ENCODE results near the gene REXO1. TPM values are rescaled to one million over a fixed set of nuclear protein-coding genes. Genes with fewer than 3 reads are reported as not detected.
A peak's percentile ranks its signal among the peaks of the same experiment; 100 is the strongest.
"Not testable (repeated sequence)": the region's sequence is repeated elsewhere in the genome, so short reads cannot be mapped to it uniquely, and the experiment has no call there.

The REXO1 gene
- polyA plus RNA-seq, 1 experiment = 5.4 TPM

DNA sequence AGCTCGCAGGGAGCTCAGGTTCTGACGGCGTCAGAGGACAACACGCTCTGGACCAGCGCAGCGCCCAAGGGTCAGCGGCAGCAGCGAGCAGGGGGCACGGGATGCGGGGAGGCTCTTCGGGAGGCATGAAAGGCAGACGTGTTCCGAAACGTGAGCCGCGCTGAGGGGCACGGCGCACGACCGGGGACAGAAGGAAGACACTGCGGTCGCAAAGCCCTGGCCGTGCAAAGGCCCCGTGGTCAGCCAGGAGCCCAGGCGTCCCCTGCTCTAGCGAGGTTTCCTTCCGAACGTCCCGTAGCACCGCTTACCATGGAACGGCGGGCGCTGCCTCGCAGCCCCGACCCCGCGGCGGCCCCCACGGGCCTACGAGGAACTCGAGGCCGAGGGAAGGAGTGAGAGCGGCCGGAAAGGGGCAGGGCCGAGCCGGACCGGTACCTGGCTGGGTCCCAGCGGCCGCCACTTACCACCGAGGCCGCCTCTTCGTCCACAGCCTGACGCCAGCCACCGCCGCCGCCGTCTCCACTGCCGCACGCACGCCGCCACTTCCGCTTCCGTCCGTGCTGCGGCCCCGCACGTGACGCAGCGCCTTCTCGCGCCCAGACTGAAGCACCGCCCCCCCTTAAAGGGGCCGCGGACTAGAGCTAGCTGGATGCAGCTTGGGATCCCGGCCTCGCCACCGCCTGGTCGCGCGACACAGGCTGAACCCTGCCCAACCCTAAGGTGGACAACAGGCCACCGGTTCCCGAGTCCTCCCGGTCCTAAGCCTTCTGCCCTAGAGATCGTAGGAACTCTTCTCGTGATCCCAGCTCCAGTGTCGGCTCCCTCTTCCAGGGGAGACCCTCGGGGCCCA, 27.6 kb upstream of the REXO1 start:
- CTCF ChIA-PET = no interaction called here

DNA sequence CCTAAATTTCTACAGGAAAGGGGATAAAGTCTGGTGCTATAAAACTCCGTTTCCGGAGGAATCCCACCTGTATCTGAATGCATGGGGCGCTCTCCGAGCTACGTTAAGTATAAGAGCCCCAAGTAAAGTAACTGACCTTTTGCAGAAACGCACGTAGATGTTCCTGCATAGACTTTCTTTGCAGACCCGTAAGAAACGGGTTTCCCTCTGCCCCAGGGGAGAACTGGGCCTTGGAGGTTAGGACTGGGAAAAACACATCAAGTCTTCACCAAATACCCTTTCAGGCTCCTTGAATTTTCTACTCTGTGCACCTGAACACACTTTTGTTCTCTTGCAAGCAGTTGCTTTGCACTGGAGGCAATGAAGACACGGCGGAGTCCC, 27.0 kb upstream of the REXO1 start:
- CTCF ChIA-PET = interaction anchor here (1.4 kb wide), 1 partner anchor 10 kb away, joined by 9 read pairs; no protein-coding TSS in a partner anchor

More for the DNA sequence above, 27.6 kb upstream of the REXO1 start:
- TF ChIP-seq, protein P1, sequence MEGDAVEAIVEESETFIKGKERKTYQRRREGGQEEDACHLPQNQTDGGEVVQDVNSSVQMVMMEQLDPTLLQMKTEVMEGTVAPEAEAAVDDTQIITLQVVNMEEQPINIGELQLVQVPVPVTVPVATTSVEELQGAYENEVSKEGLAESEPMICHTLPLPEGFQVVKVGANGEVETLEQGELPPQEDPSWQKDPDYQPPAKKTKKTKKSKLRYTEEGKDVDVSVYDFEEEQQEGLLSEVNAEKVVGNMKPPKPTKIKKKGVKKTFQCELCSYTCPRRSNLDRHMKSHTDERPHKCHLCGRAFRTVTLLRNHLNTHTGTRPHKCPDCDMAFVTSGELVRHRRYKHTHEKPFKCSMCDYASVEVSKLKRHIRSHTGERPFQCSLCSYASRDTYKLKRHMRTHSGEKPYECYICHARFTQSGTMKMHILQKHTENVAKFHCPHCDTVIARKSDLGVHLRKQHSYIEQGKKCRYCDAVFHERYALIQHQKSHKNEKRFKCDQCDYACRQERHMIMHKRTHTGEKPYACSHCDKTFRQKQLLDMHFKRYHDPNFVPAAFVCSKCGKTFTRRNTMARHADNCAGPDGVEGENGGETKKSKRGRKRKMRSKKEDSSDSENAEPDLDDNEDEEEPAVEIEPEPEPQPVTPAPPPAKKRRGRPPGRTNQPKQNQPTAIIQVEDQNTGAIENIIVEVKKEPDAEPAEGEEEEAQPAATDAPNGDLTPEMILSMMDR (IDR thresholded peaks at IDR 0.05; ENCODE audit: low read depth, low read length) = no peak
- Histone ChIP-seq H3K9me3 (ENCODE audit: control insufficient read depth, insufficient read depth, low read length) (peaks cover 5% of the 10 kb centered on the region; the same call in 1 of the 2 replicates), H3K4me3 (ENCODE audit: low read depth, low read length) (peak overlapping the region; percentile 99), H3K27me3 (ENCODE audit: control insufficient read depth, insufficient read depth, low read length) (no peaks in the 10 kb centered on the region), H3K27ac (ENCODE audit: low read depth, low read length) (peak overlapping the region; percentile 78)
- peak; percentile 34 for DNase-seq (ENCODE audit: low read depth, low spot score)
- POLR2A ChIA-PET = interaction anchor here (0.5 to 1.3 kb wide), 6 partner anchors 9 to 43 kb away, joined by 3 to 19 read pairs (median 4); partner anchors contain the start of gene ABHD17A

DNA sequence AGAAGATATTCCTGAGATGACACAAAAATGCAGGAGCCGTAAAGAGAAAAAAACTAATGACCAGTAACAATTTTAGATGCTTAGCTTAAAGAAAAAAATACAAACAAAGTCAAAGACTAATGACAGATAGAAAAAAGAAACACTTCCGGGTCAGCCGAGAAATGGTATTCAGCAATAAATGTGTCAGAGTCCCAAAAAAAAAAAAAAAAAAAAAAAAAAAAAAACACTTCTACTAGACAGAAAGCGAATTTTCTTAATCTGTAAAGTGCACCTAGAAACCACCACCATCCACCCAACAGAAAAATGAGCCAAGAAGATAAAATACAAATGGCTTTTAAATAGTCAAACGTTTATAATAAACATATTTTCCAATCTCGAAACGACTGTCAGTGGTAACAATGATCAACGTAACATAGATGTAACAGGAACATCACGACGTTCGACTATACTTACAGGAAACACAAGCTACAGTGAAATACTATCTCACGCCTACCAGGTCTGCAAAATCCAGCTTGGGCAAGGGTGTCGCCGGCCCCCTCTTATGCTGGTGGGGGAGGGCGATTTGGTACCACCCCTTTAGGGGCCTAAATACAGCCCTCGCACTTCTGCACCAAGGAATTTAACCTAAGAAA, 26.4 kb upstream of the REXO1 start:
- CTCF ChIA-PET = interaction anchor here (0.6 to 1.4 kb wide), 2 partner anchors 10 to 149 kb away, joined by 3 to 9 read pairs; no protein-coding TSS in a partner anchor
- no peak for DNase-seq (ENCODE audit: low read depth, low spot score)
- TF ChIP-seq, protein P1 (IDR thresholded peaks at IDR 0.05; ENCODE audit: low read depth, low read length) = no peak
- no peaks in the 10 kb centered on the region for H3K27me3 ChIP-seq (ENCODE audit: control insufficient read depth, insufficient read depth, low read length)
- H3K27ac ChIP-seq (ENCODE audit: low read depth, low read length) = no peak overlapping the region
- H3K9me3 ChIP-seq (ENCODE audit: control insufficient read depth, insufficient read depth, low read length) = peaks cover 5% of the 10 kb centered on the region; the same call in 1 of the 2 replicates
- POLR2A ChIA-PET = interaction anchor here (0.9 kb wide), 2 partner anchors 10 kb away, joined by 3 to 5 read pairs; partner anchors contain the start of gene ABHD17A
- H3K4me3 ChIP-seq (ENCODE audit: low read depth, low read length) = peak overlapping the region; percentile 99

More for the DNA sequence above, 27.0 kb upstream of the REXO1 start:
- H3K9me3 ChIP-seq (ENCODE audit: control insufficient read depth, insufficient read depth, low read length); H3K27me3 ChIP-seq (ENCODE audit: control insufficient read depth, insufficient read depth, low read length); DNase-seq (ENCODE audit: low read depth, low spot score): not testable (repeated sequence)
- POLR2A ChIA-PET = interaction anchor here (0.9 kb wide), 2 partner anchors 10 kb away, joined by 3 to 5 read pairs; partner anchors contain the start of gene ABHD17A
- Histone ChIP-seq H3K27ac (ENCODE audit: low read depth, low read length) (peak overlapping the region; percentile 78), H3K4me3 (ENCODE audit: low read depth, low read length) (peak overlapping the region; percentile 99)

DNA sequence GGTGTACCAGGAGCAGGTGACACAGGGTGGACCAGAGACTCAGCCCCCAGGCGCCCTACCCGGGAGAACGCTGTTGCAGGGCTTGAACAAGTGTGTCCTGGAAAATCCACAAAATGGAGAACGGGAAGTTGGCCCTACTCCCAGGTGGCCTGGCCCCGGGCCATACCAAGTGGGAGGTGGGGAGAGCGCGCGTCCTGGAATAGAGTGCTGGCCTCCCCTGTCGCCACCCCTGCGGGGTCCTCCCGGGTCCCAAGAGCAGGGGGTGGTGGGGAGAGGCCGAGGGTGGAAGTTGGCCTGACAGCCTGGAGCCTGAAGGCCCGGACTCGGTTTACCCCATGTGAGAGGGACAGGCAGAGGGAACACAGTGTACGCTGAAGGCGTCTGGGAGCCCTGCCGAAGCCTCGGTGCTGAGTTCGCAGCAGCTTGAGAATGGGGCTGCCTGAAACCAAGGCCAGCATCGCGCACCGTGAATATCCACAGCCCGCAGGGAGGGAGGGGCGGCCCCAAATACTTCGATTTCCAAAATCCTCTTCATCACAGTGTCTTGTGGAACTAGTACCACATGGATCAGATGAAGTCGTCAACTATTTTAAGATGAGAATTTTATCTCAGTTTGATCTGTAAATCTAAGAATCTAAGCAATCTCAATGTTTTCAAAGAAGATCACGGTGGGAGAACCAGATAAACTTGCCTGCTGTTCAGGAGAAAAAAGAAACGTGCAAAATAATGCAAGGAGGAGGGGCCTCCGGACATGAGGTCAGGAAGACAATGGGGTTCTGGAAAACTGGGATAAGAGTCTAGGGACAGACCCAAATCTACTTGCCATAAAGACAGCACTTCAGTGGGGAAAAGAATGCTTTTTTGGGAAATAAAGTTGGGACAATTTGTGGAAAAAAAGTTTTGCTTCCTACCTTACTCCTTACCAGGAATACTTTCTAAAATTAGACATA, 25.5 kb upstream of the REXO1 start:
- Histone ChIP-seq H3K27ac (ENCODE audit: low read depth, low read length) (peak overlapping the region; percentile 39), H3K27me3 (ENCODE audit: control insufficient read depth, insufficient read depth, low read length) (no peaks in the 10 kb centered on the region), H3K4me3 (ENCODE audit: low read depth, low read length) (peak overlapping the region; percentile 41), H3K9me3 (ENCODE audit: control insufficient read depth, insufficient read depth, low read length) (peaks cover 5% of the 10 kb centered on the region; the same call in 1 of the 2 replicates)
- CTCF ChIA-PET = interaction anchor here (0.6 to 1.4 kb wide), 2 partner anchors 9 to 150 kb away, joined by 3 to 9 read pairs; no protein-coding TSS in a partner anchor
- TF ChIP-seq, protein P1 (IDR thresholded peaks at IDR 0.05; ENCODE audit: low read depth, low read length) = no peak
- no peak for DNase-seq (ENCODE audit: low read depth, low spot score)
- POLR2A ChIA-PET = no interaction called here
